Common myeloid progenitor, CD34-positive (primary cell): ENCODE data around the gene FRMD7.
"Not testable (repeated sequence)": the region's sequence is repeated elsewhere in the genome, so short reads cannot be mapped to it uniquely, and the experiment has no call there.

Source experiments
- CTCF ChIA-PET: fragments of 350-600 bp; sonication (Branson Sonifier 250); formaldehyde crosslinking; loops from one replicate; lab custom pipeline; 2021; ENCODE audit warnings: antibody characterized with exemption; lab: Charles Lee
- POLR2A ChIA-PET: fragments of 350-600 bp; sonication (Branson Sonifier 250); formaldehyde crosslinking; loops from one replicate; lab custom pipeline; 2021; ENCODE audit warnings: antibody characterized with exemption; lab: Charles Lee
- DNase-seq, 3 donors: peaks; one replicate each; pipeline versions ENCODE4 v3.0.0 to v3.0.0-alpha.2; 2013
- H3K27ac ChIP-seq, 2 experiments: 1 replicate in 1 of 2; 2 replicates in 1 of 2; pipeline ENCODE4 v1.7.0; 2013; ENCODE audit warnings: inconsistent platforms in 2 of 2, low read length in 2 of 2, mild to moderate bottlenecking in 2 of 2, low read depth in 1 of 2, moderate library complexity in 1 of 2; ENCODE audit not compliant: severe bottlenecking in 2 of 2, insufficient read depth in 1 of 2, poor library complexity in 1 of 2
- H3K27me3 ChIP-seq, 5 experiments: replicated peaks in 2 of 5; 1 replicate in 3 of 5; 2 replicates in 2 of 5; pipeline versions ENCODE4 v1.6.1 to v1.7.0; 2013; ENCODE audit warnings: low read length in 4 of 5, mild to moderate bottlenecking in 2 of 5, moderate library complexity in 2 of 5, inconsistent platforms in 1 of 5; ENCODE audit not compliant: insufficient read depth in 5 of 5, control insufficient read depth in 4 of 5
- H3K36me3 ChIP-seq, 4 experiments: 1 replicate in 2 of 4; 2 replicates in 2 of 4; pipeline versions ENCODE4 v1.6.1 to v1.7.0; 2013; ENCODE audit warnings: low read length in 3 of 4, control low read depth in 1 of 4, mild to moderate bottlenecking in 1 of 4; ENCODE audit not compliant: control insufficient read depth in 4 of 4, insufficient read depth in 4 of 4
- H3K4me1 ChIP-seq, 4 experiments: 1 replicate in 3 of 4; 2 replicates in 1 of 4; pipeline versions ENCODE4 v1.6.1 to v1.7.1; 2013; ENCODE audit warnings: low read length in 3 of 4, mild to moderate bottlenecking in 3 of 4, control low read depth in 1 of 4, inconsistent platforms in 1 of 4, moderate library complexity in 1 of 4; ENCODE audit not compliant: control insufficient read depth in 4 of 4, insufficient read depth in 4 of 4; ENCODE audit errors: control extremely low read depth in 1 of 4
- H3K4me3 ChIP-seq, 7 experiments: 1 replicate in 4 of 7; 2 replicates in 3 of 7; pipeline versions ENCODE4 v1.5.1 to v1.7.0; 2013; ENCODE audit warnings: mild to moderate bottlenecking in 7 of 7, low read length in 6 of 7, moderate library complexity in 6 of 7, inconsistent platforms in 2 of 7, low read depth in 2 of 7, control low read depth in 1 of 7; ENCODE audit not compliant: insufficient read depth in 4 of 7, control insufficient read depth in 1 of 7; ENCODE audit errors: extremely low read depth in 1 of 7
- H3K9me3 ChIP-seq, 5 experiments: 1 replicate in 4 of 5; 2 replicates in 1 of 5; pipeline versions ENCODE4 v1.6.1 to v1.7.1; 2013; ENCODE audit warnings: low read length in 4 of 5, mild to moderate bottlenecking in 2 of 5, inconsistent platforms in 1 of 5, low read depth in 1 of 5, moderate library complexity in 1 of 5; ENCODE audit not compliant: control insufficient read depth in 4 of 5, insufficient read depth in 2 of 5; ENCODE audit errors: control extremely low read depth in 1 of 5
- whole genome bisulfite sequencing: methylation state at CpG from one replicate; pipeline ENCODE4 v1.1.5; 2013; ENCODE audit not compliant: insufficient coverage; 5-methylcytosine and 5-hydroxymethylcytosine counted together

Gene FRMD7

DNA sequence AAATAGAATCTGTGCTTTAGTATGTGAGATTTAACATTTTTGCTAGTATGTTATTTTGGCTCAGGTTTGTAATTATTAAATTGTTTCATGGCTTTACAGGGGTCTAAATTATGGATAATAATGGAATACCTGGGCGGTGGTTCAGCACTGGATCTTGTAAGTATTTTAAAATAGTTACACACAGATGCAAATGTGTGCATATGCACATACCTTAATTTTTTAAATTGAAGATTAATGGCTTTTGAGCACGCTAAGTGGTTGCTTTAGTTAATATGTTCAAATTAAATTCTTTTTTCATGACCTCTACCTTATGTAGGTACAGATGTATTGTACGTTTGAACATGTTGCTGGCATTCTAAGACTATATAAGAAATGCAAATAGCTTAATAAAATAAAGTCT, 64.5 kb downstream of the FRMD7 start:
- no peaks in the 10 kb centered on the region for H3K9me3 ChIP-seq
- ChIA-PET POLR2A (no interaction called here), CTCF (interaction anchor here (1.2 to 2.0 kb wide), 2 partner anchors 8 to 221 kb away, joined by 3 to 9 read pairs; no protein-coding TSS in a partner anchor)
- DNase-seq = no peak
- WGBS = no CpG with 5 or more reads among the region's 3 CpGs
- H3K36me3 ChIP-seq = peaks cover 0 to 5% (median 4%) of the 10 kb centered on the region in 4 experiments
- H3K27me3 ChIP-seq = peaks cover 0 to 6% (median 0%) of the 10 kb centered on the region in 5 experiments
- no peak overlapping the region for H3K27ac ChIP-seq
- no peak overlapping the region for H3K4me3 ChIP-seq
- no peaks in the 10 kb centered on the region for H3K4me1 ChIP-seq

DNA sequence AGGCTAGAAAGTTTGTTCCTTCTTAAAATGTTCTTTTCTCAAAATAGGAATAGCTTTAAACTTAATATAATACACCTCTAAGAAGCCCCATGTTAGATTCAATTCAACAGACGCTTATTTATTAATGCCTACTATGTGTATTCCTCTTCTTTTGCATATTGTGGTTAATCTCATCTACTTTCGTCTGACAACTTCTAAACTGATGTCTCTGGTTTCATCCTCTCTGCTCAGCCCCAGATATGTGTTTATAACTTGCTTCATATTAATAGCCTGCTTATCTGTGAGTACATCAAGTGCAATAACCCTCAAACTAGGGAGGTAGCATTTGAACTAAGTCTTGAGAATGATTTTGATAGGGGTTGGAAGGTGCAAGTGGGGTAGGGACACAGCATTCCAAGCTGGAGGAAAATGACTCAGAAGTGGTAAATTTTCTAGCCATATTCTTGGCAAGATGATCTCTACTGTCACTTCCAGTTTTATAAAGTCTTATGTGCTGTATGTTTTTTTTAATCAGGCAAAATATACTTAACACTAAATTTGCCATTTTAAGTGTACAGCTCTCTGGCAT, 67.8 kb downstream of the FRMD7 start:
- Histone ChIP-seq H3K9me3 (no peaks in the 10 kb centered on the region), H3K27me3 (peaks cover 0 to 16% (median 0%) of the 10 kb centered on the region in 5 experiments), H3K4me1 (no peaks in the 10 kb centered on the region), H3K36me3 (peaks cover 0 to 11% (median 6%) of the 10 kb centered on the region in 4 experiments), H3K4me3 (no peak overlapping the region), H3K27ac (no peak overlapping the region)
- 80% methylated on average over 1 of the region's 2 CpGs for WGBS
- CTCF ChIA-PET = interaction anchor here (0.7 to 1.7 kb wide), 3 partner anchors 8 to 27 kb away, joined by 3 to 4 read pairs (median 4); no protein-coding TSS in a partner anchor
- POLR2A ChIA-PET = no interaction called here
- no peak for DNase-seq

DNA sequence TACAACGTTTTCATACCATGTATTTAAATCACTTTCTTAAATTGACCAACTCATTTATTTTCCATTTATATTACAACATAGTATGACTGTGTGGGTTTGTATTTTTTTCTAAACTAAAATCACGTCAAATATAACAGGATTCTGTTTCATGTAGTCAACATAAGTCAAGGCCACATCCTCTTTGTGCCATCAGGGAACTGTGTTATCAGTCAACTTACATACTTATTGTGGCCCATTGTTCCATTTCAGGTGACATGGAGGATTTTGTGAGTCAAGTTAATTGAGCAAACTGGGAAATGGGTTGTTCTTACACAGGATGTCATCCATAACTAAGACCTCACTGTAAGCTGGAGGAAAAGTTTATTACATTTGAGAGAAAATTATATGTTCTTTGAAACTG, 68.8 kb downstream of the FRMD7 start:
- no CpG with 5 or more reads among the region's 2 CpGs for WGBS
- DNase-seq = no peak
- CTCF ChIA-PET = interaction anchor here (0.7 kb wide), 1 partner anchor 40 kb away, joined by 3 read pairs; no protein-coding TSS in a partner anchor
- H3K27ac ChIP-seq = no peak overlapping the region
- H3K9me3 ChIP-seq = no peaks in the 10 kb centered on the region
- POLR2A ChIA-PET = no interaction called here
- H3K4me3 ChIP-seq = no peak overlapping the region
- H3K4me1 ChIP-seq = no peaks in the 10 kb centered on the region
- H3K36me3 ChIP-seq = peaks cover 0 to 13% (median 6%) of the 10 kb centered on the region in 4 experiments
- H3K27me3 ChIP-seq = peaks cover 0 to 16% (median 0%) of the 10 kb centered on the region in 5 experiments

DNA sequence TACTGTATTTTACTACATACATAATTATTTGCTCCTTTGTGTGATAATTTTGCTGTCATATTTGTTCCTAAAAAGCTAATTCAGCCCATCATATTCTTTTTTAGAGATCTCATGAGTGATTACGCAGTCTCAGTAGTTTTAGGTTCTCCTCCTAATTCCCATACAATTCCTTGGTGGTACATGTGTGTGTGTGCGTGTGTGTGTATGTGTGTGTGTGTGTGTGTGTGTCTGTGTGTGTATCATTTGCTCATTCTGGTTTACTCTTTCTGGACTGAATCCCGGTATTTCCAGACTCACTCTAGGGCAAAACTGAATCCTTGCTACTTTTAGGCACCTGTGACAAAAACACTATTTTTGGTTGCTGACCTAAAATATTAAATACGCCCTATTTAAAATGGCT, 69.8 kb downstream of the FRMD7 start:
- no peak overlapping the region for H3K4me3 ChIP-seq
- ChIA-PET CTCF (no interaction called here), POLR2A (interaction anchor here (0.5 kb wide), 1 partner anchor 40 kb away, joined by 3 read pairs; no protein-coding TSS in a partner anchor)
- peaks cover 0 to 13% (median 6%) of the 10 kb centered on the region in 4 experiments for H3K36me3 ChIP-seq
- no peak for DNase-seq
- H3K27me3 ChIP-seq = peaks cover 0 to 16% (median 0%) of the 10 kb centered on the region in 5 experiments
- no CpG with 5 or more reads among the region's 4 CpGs for WGBS
- no peak overlapping the region for H3K27ac ChIP-seq
- no peaks in the 10 kb centered on the region for H3K9me3 ChIP-seq
- H3K4me1 ChIP-seq = peaks cover 0 to 2% (median 0%) of the 10 kb centered on the region in 4 experiments

DNA sequence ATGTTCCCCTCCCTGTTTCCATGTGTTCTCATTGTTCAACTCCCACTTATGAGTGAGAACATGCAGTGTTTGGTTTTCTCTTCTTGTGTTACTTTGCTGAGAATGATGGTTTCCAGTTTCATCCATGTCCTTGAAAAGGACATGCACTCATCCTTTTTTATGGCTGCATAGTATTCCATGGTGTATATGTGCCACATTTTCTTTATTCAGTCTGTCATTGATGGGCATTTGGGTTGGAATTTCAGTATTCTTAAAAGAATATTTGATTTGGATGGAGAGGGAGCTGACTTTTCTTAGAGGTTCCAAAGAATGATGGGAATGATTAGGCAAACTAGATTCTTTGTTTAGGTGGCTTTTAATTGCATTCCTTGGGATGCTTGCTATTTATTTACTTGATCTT, 76.0 kb downstream of the FRMD7 start:
- H3K27ac ChIP-seq, H3K9me3 ChIP-seq, H3K27me3 ChIP-seq, H3K4me3 ChIP-seq, DNase-seq, H3K36me3 ChIP-seq, POLR2A ChIA-PET, H3K4me1 ChIP-seq: not testable (repeated sequence)
- CTCF ChIA-PET = interaction anchor here (0.7 to 1.5 kb wide), 2 partner anchors 9 to 20 kb away, joined by 4 read pairs; no protein-coding TSS in a partner anchor

DNA sequence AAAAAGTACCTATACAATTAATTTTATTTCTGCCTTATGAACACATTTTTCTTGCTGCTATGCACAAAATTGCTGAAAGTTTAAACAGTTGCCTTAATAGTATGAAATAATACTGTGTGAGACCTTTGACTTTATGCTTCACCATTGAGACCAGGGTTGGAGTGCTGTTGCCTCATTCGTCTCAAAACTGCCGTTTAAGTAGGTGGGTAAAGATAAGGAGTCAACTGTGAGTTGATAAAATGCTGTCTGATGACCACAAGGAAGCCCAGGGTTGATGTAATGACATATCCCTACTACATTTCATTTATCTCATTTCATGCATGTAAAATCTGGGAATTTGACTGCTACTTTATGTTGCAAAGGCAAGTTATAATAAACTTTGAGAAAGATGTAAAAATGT, 81.3 kb downstream of the FRMD7 start:
- Histone ChIP-seq H3K9me3 (no peaks in the 10 kb centered on the region), H3K27me3 (peaks cover 0 to 3% (median 0%) of the 10 kb centered on the region in 5 experiments), H3K27ac (no peak overlapping the region), H3K4me1 (peaks cover 0 to 4% (median 0%) of the 10 kb centered on the region in 4 experiments), H3K36me3 (peaks cover 0 to 2% (median 1%) of the 10 kb centered on the region in 4 experiments), H3K4me3 (no peak overlapping the region)
- POLR2A ChIA-PET = no interaction called here
- DNase-seq = peak in 1 of 3 donors; percentile 9
- CTCF ChIA-PET = interaction anchor here (1.7 kb wide), 1 partner anchor 10 kb away, joined by 4 read pairs; no protein-coding TSS in a partner anchor
- no CpG with 5 or more reads among the region's 2 CpGs for WGBS

DNA sequence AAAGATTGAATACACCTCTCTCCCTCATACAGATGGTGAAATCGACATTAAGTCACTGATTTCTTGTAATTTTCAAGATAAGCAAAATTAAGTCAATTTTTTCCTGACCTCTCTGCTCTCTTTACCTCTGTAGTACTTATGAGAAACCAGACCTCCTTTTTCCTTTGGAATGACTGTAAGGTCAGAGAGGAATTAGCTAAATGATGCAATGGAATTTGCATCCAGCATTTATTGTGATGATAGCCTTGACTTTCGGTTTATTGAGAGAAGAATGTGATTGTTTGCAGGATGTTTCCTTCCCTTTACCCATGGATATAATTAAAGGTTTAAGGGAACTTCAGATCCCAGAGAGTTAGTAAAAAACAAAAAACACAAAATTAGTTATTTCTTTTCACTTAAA, 82.4 kb downstream of the FRMD7 start:
- Histone ChIP-seq H3K27ac (no peak overlapping the region), H3K9me3 (no peaks in the 10 kb centered on the region), H3K4me1 (peaks cover 0 to 4% (median 0%) of the 10 kb centered on the region in 4 experiments), H3K4me3 (no peak overlapping the region), H3K27me3 (peaks cover 0 to 6% (median 0%) of the 10 kb centered on the region in 5 experiments), H3K36me3 (peaks cover 0 to 2% (median 1%) of the 10 kb centered on the region in 4 experiments)
- POLR2A ChIA-PET = no interaction called here
- DNase-seq = no peak
- WGBS = 71% methylated on average over 1 of the region's 2 CpGs
- CTCF ChIA-PET = interaction anchor here (0.6 to 0.7 kb wide), 2 partner anchors 25 to 95 kb away, joined by 3 read pairs; no protein-coding TSS in a partner anchor
